NCI-H2107 (cell line): ENCODE measurements around the gene FAM111A.

Source experiments
- DNase-seq: peaks from one replicate; lab custom pipeline; 2025; lab: John Stamatoyannopoulos, UW

The FAM111A gene

DNA sequence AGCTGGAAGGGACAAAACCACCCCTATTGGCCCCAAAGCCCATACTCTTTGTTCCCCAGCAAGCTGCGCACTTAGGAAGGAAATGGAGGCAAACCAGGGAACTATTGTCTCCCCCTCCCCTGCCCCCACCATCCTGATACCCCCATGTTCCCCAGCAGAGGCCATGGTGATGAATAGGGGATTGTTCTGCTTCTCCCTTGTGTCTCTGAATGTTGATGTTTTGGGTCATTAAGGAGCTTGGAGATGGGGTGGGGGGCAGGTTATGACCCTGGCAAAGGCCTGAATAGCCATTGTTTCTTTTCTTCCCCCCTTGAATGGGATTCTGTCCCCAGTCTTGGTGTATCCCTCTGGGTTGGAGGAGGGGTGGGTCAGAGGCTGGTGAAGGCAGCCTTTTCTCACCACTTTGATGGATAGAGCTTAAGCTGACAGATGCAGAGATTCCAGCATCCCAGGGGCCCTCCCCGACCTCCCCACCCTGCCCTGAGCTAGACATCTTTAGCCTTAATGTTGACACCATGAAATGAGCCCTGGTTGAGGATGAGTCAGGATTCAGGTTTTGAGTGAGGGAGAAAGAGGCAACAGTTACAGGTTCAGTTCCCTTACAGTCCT lies 37.6 kb downstream of the FAM111A start:
- DNase-seq: no peak

DNA sequence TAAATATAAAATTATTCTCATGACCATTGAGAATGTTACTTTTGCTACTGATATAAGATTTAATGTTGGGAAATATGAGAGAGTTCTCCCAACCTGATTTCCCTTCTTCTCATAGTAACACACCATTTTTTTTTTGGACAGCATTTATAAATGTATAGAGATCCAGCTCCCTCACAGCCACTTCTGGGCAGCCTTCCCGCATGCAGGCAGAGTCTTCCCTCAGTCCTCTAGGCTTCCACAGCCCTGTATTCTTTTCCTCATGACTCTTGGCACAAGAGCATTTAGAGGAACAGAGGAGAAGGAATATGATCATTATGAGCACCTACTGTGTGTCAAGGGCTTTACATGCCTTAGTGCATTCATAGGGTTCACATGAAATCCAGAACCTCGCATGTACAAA lies 38.3 kb downstream of the FAM111A start:
- no peak for DNase-seq

GRCh38 chr11:59181746-59182456 lies 39.2 kb downstream of the FAM111A start:
- no peak for DNase-seq

DNA sequence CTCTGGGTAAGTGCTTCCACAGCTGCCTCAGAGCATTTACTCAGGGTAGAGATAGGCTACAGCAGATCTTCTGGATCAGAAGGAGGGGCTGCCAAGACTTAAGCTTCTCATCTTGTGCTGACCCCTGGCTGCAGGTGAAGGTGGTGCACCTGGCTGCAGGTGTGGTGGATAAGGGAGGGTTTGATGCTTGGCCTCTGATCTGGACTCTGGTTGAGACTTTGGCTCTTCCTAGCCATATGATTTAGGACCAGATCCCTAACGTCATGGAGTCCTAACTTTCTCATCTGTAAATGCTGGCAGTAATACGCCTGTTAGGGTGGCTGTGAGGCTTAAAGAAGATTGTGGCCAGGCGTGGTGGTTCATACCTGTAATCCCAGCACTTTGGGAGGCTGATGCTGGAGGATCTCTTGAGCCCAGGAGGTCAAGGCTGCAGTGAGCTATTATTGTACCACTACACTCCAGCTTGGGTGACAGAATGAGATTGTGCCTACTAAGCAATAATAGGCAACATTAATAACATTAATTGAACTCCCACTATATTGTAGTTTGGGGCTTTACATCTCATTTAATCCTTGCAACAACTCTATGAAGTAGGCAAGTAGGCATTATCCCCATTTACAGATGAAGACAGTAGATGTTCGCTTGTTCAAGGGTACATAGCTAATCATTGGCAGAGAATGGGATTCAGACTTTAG lies 39.9 kb downstream of the FAM111A start:
- no peak for DNase-seq

DNA sequence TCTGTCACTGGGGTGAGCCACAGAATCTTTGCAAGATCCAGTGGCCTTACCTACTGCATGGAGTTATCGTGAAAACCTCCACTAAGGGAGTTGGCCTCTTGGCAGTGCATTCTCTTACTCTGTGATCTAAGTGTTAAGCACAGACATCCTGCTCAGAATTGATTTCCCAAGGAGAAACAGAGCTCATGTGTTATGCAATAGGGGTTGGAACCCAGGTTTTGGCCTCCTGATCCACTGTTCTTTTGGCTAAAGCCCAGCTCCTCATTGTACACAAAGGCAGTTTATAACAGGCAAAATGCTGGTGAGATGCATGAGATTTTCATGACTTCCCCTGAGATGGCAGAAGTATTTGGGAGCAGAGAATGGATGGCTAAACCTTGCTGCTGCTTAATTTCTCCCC lies 41.1 kb downstream of the FAM111A start:
- DNase-seq: no peak

DNA sequence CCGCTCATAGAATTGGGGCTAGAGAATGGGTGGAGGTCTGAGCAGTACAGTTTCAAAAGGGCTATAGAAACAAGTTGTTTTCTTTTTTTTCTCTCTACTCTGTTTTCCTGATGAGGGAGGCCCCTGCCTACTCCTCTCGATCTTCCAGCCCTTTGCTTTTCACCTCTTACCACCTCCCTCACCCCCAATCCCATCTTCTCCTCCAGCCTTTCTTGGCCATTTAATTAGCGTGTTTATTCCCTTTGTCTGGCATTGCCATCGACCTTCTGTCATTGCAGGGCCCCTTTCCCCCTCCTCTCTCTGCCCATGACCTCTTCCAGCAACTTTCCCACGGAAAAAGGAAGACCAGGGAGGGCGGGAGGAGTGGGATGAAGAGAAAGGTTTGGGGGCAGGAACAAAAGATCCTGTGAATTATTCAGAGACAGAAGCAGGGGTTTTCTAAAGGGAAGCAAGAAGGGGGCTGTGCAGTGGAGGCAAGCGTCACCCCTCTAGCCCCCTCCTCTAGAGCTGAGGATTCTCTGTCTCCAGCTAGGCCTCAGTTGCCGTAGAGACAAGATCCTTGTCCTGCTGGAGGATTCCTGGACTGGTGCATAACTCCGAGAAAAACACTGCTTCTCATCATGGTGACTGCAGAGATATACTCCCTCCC lies 42.2 kb downstream of the FAM111A start:
- DNase-seq: no peak

DNA sequence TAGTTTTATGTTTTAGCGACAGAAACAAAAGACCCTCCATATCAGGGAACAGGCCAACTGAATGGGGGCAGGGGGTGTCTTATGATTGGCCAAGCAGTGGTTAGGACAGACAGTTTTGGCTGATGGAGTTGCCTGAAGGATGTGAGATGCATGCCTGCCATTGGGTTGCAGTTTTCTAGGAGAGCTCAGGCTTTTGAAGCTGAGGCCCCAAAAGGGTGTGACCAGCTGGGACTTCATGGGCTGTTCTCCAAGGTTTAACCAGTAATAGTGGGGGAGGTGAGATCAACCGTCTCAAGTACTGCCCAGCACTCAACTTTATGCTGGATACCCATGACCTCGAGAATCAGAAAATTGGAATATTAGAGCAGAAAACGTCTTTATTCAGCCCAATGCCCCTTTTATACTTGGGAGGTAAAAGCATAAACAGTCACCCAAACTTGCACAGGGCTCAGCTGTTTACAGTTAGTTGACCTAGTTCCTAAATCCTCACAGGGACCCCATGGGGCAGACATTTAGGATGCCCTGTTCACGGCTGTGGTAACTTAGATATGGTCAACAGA lies 42.8 kb downstream of the FAM111A start:
- DNase-seq: no peak

- no peak for DNase-seq
These were observed 43.5 kb downstream of the FAM111A start for GRCh38 chr11:59186130-59186594.

- no peak for DNase-seq
These were observed 44.4 kb downstream of the FAM111A start for GRCh38 chr11:59187035-59187434.

GRCh38 chr11:59187587-59187986 lies 44.9 kb downstream of the FAM111A start:
- no peak for DNase-seq

DNA sequence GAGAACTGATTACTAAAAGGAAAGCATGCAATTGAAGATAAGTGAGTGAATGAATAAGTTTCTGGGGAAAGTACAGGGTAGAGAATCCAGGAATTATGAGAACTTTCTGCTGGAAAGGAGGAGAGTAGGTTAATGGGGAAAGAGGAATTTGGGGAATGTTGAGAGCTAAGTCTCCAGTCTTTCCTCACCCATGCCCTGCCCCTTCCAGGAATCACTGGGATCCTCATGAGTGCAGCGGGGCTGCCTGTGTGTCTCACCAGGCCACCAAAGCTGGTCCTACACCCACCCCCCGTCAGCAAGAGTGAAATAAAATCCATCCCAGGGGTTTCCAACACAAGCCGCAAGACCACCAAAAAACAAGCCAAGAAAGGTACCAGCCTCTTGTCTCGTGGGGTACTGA lies 46.3 kb downstream of the FAM111A start:
- DNase-seq: no peak

GRCh38 chr11:59189986-59190385 lies 47.3 kb downstream of the FAM111A start:
- no peak for DNase-seq

DNA sequence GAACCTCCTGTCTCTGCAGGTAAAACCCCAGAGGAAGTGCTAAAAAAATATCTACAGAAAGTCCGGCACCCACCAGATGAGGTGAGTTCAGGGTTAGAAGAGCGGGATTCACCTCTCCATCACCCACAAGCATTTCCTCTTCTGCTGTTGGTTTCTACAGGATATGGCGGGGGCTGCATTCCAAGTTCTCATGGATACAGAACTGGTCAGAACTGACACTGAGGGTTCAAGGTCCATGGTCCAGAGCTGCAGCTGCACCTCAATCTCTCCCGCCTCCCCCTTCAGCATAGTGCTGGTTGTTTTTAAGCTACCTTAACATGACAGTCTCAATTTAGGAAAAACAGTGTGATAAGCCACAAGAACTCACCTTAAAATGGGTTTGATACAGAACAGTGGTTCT lies 48.4 kb downstream of the FAM111A start:
- DNase-seq: no peak

- no peak for DNase-seq
These were observed 49.2 kb downstream of the FAM111A start for GRCh38 chr11:59191890-59192289.

GRCh38 chr11:59192446-59193020 lies 49.9 kb downstream of the FAM111A start:
- no peak for DNase-seq

GRCh38 chr11:59193587-59194130 lies 51.0 kb downstream of the FAM111A start:
- no peak for DNase-seq

DNA sequence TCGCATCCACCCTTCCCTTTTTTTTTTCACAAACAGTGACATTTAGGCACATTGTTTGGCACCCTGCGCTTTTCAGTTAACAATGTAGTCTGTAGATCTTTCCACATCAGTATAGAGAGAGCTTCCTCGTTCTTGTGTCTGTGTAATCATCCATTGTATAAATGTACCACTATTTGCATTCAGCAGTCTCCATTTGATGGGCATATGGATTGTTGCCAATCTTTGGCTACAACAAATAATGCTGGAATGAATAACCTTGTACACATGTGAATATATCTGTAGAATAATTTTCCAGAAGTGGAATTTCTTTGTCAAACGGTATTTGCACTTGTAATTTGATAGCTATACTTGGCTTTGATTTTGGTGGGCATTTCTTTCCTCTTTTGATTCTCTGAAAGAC lies 52.9 kb downstream of the FAM111A start:
- DNase-seq: no peak

GRCh38 chr11:59196777-59197176 lies 54.1 kb downstream of the FAM111A start:
- DNase-seq: no peak

- DNase-seq: no peak
These were observed 55.3 kb downstream of the FAM111A start for GRCh38 chr11:59197991-59198390.

DNA sequence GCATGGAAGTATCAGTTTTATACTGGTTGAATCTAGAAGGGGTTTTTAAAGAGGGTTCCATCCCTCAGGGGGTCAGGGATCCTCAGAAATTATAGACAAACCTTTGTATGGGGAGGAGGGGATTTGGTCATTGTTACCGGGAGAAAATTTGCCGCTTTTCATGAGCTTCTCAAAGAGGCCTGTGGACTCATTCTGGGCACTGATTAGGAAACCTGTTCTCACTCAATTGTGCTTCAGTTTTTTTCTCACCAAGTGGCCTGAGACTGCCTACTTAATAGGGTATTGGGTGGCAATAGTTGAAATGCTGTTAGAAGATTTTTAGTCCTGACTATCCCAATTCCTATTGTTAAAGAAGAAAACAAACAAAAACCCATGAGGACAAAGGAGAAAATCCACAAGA lies 56.1 kb downstream of the FAM111A start:
- no peak for DNase-seq

DNA sequence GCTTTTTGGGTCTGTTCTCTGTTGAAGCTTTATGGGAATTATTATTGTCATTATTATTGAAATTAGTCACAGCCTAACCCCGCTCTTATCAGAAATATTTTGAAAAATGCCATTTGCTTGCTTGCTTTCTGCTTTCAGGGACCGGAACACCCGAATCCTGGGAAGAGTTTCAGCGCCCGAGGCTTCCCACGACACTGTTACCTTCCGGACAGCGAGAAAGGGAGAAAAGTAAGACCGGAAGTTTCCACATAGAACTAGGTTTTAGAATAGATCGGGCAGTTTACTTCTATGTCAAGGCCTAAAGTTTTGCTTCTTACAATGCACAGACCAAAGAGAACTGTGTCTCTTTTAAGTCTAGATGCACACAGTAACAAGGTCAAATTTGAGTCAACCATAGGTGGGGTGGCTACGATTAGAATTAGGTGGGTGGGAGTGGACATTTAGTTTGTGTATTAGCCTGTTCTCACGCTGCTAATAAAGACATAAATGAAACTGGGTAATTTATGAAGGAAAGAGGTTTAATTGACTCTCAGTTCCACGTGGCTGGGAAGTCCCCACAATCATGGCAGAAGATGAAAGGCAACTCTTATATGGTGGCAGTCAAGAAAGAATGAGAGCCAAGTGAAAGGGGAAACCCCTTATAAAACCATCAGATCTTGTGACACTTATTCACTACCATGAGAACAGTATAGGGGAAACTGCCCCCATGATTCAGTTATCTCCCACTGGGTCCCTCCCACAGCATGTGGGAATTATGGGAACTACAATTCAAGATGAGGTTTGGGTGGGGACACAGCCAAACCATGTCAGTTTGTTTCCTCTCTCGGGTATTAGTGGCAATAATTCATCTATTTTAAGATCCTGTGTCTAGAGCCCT lies 57.1 kb downstream of the FAM111A start:
- no peak for DNase-seq
